Measurements from ENCODE around the gene GALNT7.

- TF ChIP-seq CTCF (IDR thresholded peaks at IDR 0.05; ENCODE audit: extremely low read depth in 1 of 2, insufficient read depth in 1 of 2, low read depth in 1 of 2, low read length in 2 of 2) (no peak), POLR2A (IDR thresholded peaks at IDR 0.05; ENCODE audit: low read depth, low read length) (no peak), EZH2 (IDR thresholded peaks at IDR 0.05; ENCODE audit: borderline replicate concordance, low read depth, low read length, severe bottlenecking) (no peak), POLR2AphosphoS5 (IDR thresholded peaks at IDR 0.05; ENCODE audit: insufficient read depth, low read depth, low read length) (no peak), FOS (IDR thresholded peaks at IDR 0.05; ENCODE audit: borderline replicate concordance, insufficient read depth, low read length) (no peak), MAX (IDR thresholded peaks at IDR 0.05; ENCODE audit: insufficient read depth, insufficient read length) (no peak), JUN (IDR thresholded peaks at IDR 0.05; ENCODE audit: borderline replicate concordance, insufficient read depth, insufficient read length, low read depth) (no peak), MYC (IDR thresholded peaks at IDR 0.05; ENCODE audit: low read depth, low read length) (no peak), GATA2 (IDR thresholded peaks at IDR 0.05; ENCODE audit: insufficient read depth, insufficient read length, low read depth, low read length) (no peak)
Observed at GRCh38 chr4:173346074-173346473, 177.5 kb downstream of the GALNT7 start.

Data from endothelial cell of umbilical vein (primary cell).